ENCODE measurements around the gene CDR2L.
A peak's percentile ranks its signal among the peaks of the same experiment; 100 is the strongest.

The CDR2L gene

DNA sequence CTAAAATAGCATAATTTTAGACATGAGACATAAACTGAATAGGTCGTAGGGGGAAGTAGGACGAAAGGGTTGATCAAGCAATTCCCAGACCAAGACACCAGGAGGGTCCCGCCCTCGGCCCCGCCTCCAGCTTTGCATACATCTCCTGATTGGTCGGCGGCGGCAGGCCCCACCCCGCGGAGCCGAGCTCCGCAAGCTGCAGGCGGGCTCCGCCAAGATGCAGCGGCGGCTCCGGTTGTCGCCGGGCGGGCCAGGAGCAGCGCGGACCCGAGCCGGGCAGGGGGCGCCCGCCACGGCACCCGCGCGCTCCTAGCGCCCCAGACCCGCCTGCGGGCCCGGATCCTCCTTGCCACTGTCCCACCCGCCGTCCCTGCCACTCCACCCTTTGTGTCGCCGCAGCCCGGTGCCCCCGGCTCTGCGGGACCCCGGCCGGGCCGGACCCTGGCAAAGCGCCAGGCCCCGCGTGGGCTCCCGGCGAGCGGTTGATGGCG is at the start of gene CDR2L:
Gene CDR2L, plus strand, starts transcription at position 215 of the 491 bp plus-strand sequence. CDS start 412 bp downstream, outside the sequence.
- no peaks in the 10 kb centered on the region for H3K36me3 ChIP-seq (ENCODE audit: insufficient read depth, low read length)
- peaks cover 25% of the 10 kb centered on the region for H3K4me1 ChIP-seq (ENCODE audit: insufficient read depth, low read length)
- H3K4me3 ChIP-seq (ENCODE audit: low read depth in 1 of 2, low read length in 2 of 2) = peak within 1 kb of the TSS; percentile 87 to 92
- H3K9me3 ChIP-seq (ENCODE audit: low read length) = no peaks in the 10 kb centered on the region
- H3K9ac ChIP-seq (ENCODE audit: low read length) = peak within 1 kb of the TSS; percentile 99
- H3K27me3 ChIP-seq (ENCODE audit: control insufficient read depth in 1 of 2, insufficient read depth in 2 of 2, low read length in 2 of 2) = no peaks in the 10 kb centered on the region
- peak within 1 kb of the TSS; percentile 99 for H3K27ac ChIP-seq (ENCODE audit: low read depth, low read length)

DNA sequence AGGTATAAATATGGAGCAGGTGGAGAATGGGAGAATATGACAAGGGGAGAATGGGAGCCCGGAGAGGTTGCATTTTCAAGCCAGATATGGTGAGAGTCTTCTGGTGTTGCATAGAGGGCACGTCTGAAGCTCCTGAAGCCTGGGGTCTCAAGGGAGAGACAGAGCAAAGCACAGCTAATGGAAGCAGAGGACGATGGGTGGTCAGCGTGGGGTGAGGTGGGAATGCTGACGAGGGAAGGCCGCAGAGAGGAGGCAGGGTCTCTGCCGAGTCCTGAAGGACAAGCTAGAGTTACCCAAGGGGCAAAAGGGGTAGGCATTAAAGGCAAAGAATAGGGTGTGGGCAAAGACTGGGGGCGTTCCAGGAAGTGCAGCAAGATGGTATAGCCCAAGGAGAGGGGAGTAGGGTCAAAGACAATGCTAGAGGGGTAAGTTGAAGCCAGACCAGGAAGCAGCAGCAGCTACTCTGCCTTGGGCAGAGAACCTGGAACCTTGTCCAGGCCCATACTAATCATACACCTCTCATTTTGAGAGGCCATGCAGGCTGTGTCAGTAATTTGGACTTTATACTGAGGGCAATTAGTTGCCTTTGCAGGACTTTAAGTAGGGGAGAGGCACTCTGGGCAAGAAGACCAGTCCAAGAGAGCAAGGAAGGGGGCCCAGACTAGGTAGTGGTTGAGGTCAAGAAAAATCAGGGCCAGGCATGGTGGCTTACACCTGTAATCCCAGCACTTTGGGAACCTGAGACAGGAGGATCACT is 49.1 kb upstream of the CDR2L start:
- no peaks in the 10 kb centered on the region for H3K4me1 ChIP-seq (ENCODE audit: insufficient read depth, low read length)
- H3K4me3 ChIP-seq (ENCODE audit: low read depth in 1 of 2, low read length in 2 of 2) = no peak overlapping the region
- H3K27ac ChIP-seq (ENCODE audit: low read depth, low read length) = no peak overlapping the region
- no peaks in the 10 kb centered on the region for H3K36me3 ChIP-seq (ENCODE audit: insufficient read depth, low read length)
- no peak overlapping the region for H3K9ac ChIP-seq (ENCODE audit: low read length)
- H3K9me3 ChIP-seq (ENCODE audit: low read length) = no peaks in the 10 kb centered on the region
- H3K27me3 ChIP-seq (ENCODE audit: control insufficient read depth in 1 of 2, insufficient read depth in 2 of 2, low read length in 2 of 2) = peaks cover 22 to 52% of the 10 kb centered on the region in 2 donors

DNA sequence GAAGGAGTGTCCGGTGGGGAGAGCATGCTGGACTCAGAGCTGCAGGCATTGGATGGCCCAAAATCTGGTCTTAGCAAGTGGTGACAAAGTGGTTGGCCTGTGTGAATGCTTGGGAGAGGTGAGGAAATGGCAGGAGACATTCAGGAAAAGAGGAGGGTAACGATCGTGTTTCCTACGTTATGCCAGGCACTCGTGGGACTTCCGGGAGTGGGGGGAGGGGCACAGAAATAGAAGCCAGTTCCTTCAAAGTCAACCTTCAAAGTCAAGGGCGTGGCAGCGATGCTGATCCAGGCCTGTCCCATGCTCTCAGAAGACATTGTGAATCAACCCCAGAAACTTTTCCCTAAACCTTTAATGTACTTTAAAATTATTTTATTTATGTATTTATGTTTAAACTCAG is 47.9 kb upstream of the CDR2L start:
- no peak overlapping the region for H3K27ac ChIP-seq (ENCODE audit: low read depth, low read length)
- no peak overlapping the region for H3K4me3 ChIP-seq (ENCODE audit: low read depth in 1 of 2, low read length in 2 of 2)
- H3K9me3 ChIP-seq (ENCODE audit: low read length) = no peaks in the 10 kb centered on the region
- H3K9ac ChIP-seq (ENCODE audit: low read length) = no peak overlapping the region
- no peaks in the 10 kb centered on the region for H3K4me1 ChIP-seq (ENCODE audit: insufficient read depth, low read length)
- no peaks in the 10 kb centered on the region for H3K36me3 ChIP-seq (ENCODE audit: insufficient read depth, low read length)
- peaks cover 22 to 48% of the 10 kb centered on the region in 2 donors for H3K27me3 ChIP-seq (ENCODE audit: control insufficient read depth in 1 of 2, insufficient read depth in 2 of 2, low read length in 2 of 2)

DNA sequence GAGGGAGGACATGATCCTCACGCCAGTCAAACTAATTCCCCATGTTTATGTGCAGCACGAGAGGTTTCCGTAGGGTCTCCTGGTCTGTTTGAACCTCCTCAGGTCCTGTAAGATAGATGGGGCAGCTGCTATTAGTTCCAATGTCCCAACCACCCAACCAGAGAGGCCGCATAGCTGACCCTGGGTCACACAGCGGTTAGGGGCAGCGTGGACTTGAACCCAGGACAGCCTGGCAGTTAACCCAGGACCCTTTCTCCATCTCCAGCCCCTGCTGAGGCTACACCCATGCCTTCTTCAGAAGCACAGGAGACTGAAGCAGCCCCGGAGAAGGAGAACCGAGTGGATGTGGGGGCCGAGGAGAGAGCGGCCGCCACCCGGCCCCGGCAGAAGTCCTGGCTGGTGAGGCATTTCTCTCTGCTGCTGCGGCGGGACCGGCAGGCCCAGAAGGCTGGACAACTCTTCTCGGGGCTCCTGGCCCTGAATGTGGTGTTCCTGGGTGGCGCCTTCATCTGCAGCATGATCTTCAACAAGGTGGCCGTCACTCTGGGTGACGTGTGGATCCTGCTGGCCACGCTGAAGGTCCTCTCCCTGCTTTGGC is 46.2 kb upstream of the CDR2L start:
- no peak overlapping the region for H3K27ac ChIP-seq (ENCODE audit: low read depth, low read length)
- H3K27me3 ChIP-seq (ENCODE audit: control insufficient read depth in 1 of 2, insufficient read depth in 2 of 2, low read length in 2 of 2) = peaks cover 18 to 34% of the 10 kb centered on the region in 2 donors
- no peaks in the 10 kb centered on the region for H3K4me1 ChIP-seq (ENCODE audit: insufficient read depth, low read length)
- H3K9me3 ChIP-seq (ENCODE audit: low read length) = no peaks in the 10 kb centered on the region
- H3K9ac ChIP-seq (ENCODE audit: low read length) = no peak overlapping the region
- H3K4me3 ChIP-seq (ENCODE audit: low read depth in 1 of 2, low read length in 2 of 2) = no peak overlapping the region
- no peaks in the 10 kb centered on the region for H3K36me3 ChIP-seq (ENCODE audit: insufficient read depth, low read length)

DNA sequence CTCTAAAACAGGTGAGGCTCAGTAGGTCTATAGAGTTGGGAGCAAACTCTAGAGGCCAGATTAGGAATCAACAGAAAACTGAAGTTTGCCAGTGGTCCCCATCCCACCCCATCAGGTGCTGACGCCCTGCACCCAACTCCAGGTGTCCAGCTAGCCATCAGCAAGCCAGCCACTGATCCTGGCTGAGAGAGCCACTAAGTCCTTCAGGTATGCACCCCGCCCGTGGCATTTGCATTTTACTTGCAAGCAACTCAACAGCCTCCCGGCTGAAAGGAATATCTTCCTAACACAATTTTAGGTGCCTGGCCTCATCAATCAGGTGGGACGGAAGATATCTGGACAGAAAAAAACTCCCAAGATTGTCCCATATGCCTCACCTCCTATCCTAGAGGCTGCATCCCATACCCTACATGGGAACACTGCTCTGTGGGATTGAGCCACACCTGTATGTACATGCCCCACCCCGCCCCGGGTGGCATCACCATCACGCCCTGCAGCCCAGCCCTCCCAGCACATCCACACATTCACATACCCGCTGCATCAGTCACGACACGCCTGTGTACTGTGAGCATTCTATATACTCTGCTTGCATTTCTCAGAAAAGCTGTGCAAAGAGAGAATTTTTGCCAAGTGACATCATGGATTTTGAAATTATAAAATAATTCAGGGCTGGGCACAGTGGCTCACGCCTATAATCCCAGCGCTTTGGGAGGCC is 43.5 kb upstream of the CDR2L start:
- H3K4me3 ChIP-seq (ENCODE audit: low read depth in 1 of 2, low read length in 2 of 2) = no peak overlapping the region
- no peak overlapping the region for H3K27ac ChIP-seq (ENCODE audit: low read depth, low read length)
- no peak overlapping the region for H3K9ac ChIP-seq (ENCODE audit: low read length)
- peaks cover 0 to 16% of the 10 kb centered on the region in 2 donors for H3K27me3 ChIP-seq (ENCODE audit: control insufficient read depth in 1 of 2, insufficient read depth in 2 of 2, low read length in 2 of 2)
- H3K9me3 ChIP-seq (ENCODE audit: low read length) = no peaks in the 10 kb centered on the region
- H3K36me3 ChIP-seq (ENCODE audit: insufficient read depth, low read length) = no peaks in the 10 kb centered on the region
- H3K4me1 ChIP-seq (ENCODE audit: insufficient read depth, low read length) = no peaks in the 10 kb centered on the region

DNA sequence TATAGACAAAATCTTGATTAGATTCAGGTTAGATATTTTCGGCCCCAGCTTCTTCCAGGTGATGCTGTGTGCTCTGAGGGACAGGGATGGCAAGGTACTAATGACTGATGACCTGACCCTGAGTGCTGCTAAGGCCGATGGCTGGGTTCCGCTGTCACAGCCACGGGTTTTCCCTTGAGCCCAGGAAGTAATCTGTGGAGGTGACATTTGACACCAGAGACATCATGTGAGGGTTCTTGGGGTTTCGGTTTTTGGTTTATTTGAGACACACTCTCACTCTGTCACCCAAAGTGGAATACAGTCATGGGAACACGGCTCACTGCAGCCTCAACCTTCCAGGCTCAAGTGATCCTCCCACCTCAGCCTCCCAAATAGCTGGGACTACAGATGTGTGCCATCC is 41.9 kb upstream of the CDR2L start:
- H3K4me1 ChIP-seq (ENCODE audit: insufficient read depth, low read length) = no peaks in the 10 kb centered on the region
- H3K9me3 ChIP-seq (ENCODE audit: low read length) = no peaks in the 10 kb centered on the region
- H3K27ac ChIP-seq (ENCODE audit: low read depth, low read length) = no peak overlapping the region
- H3K4me3 ChIP-seq (ENCODE audit: low read depth in 1 of 2, low read length in 2 of 2) = no peak overlapping the region
- no peaks in the 10 kb centered on the region for H3K36me3 ChIP-seq (ENCODE audit: insufficient read depth, low read length)
- H3K9ac ChIP-seq (ENCODE audit: low read length) = no peak overlapping the region
- H3K27me3 ChIP-seq (ENCODE audit: control insufficient read depth in 1 of 2, insufficient read depth in 2 of 2, low read length in 2 of 2) = peaks cover 0 to 22% of the 10 kb centered on the region in 2 donors

DNA sequence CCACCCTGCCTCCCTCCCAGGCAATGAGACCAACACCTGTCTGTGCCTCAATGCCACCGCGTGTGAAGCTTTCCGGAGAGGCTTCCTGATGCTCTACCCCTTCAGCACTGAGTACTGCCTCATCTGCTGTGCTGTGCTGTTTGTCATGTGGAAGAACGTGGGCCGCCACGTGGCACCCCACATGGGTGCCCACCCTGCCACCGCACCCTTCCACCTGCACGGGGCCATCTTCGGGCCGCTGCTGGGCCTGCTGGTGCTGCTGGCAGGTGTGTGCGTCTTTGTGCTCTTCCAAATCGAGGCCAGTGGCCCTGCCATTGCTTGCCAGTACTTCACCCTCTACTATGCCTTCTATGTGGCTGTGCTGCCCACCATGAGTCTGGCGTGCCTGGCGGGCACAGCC is 40.8 kb upstream of the CDR2L start:
- Histone ChIP-seq H3K9ac (ENCODE audit: low read length) (no peak overlapping the region), H3K36me3 (ENCODE audit: insufficient read depth, low read length) (no peaks in the 10 kb centered on the region), H3K27me3 (ENCODE audit: control insufficient read depth in 1 of 2, insufficient read depth in 2 of 2, low read length in 2 of 2) (peaks cover 0 to 26% of the 10 kb centered on the region in 2 donors), H3K27ac (ENCODE audit: low read depth, low read length) (no peak overlapping the region), H3K4me1 (ENCODE audit: insufficient read depth, low read length) (no peaks in the 10 kb centered on the region), H3K4me3 (ENCODE audit: low read depth in 1 of 2, low read length in 2 of 2) (no peak overlapping the region), H3K9me3 (ENCODE audit: low read length) (no peaks in the 10 kb centered on the region)

DNA sequence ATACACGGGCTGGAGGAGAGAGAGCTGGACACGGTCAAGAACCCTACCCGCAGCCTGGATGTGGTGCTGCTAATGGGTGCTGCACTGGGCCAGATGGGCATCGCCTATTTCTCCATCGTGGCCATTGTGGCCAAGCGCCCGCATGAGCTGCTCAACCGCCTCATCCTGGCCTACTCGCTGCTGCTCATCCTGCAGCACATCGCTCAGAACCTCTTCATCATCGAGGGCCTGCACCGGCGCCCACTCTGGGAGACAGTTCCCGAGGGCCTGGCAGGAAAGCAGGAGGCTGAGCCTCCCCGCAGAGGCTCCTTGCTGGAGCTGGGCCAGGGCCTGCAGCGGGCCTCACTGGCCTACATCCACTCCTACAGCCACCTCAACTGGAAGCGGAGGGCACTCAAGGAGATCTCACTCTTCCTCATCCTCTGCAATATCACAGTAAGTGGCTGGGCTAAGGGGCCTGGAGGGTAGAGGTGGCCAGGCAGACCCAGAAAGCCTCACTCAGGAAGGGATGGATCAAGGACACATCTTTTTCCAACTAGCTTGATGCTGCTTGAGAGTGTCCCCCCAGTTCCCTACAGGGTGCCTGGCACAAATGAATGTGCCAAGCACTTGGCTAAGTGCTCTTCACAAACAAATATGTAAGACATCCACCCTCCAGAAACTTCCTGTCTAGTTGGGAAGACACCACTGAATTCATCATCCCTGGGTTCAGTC is 40.2 kb upstream of the CDR2L start:
- no peaks in the 10 kb centered on the region for H3K4me1 ChIP-seq (ENCODE audit: insufficient read depth, low read length)
- no peak overlapping the region for H3K9ac ChIP-seq (ENCODE audit: low read length)
- H3K9me3 ChIP-seq (ENCODE audit: low read length) = no peaks in the 10 kb centered on the region
- H3K36me3 ChIP-seq (ENCODE audit: insufficient read depth, low read length) = no peaks in the 10 kb centered on the region
- H3K27ac ChIP-seq (ENCODE audit: low read depth, low read length) = no peak overlapping the region
- H3K27me3 ChIP-seq (ENCODE audit: control insufficient read depth in 1 of 2, insufficient read depth in 2 of 2, low read length in 2 of 2) = peaks cover 0 to 26% of the 10 kb centered on the region in 2 donors
- no peak overlapping the region for H3K4me3 ChIP-seq (ENCODE audit: low read depth in 1 of 2, low read length in 2 of 2)

DNA sequence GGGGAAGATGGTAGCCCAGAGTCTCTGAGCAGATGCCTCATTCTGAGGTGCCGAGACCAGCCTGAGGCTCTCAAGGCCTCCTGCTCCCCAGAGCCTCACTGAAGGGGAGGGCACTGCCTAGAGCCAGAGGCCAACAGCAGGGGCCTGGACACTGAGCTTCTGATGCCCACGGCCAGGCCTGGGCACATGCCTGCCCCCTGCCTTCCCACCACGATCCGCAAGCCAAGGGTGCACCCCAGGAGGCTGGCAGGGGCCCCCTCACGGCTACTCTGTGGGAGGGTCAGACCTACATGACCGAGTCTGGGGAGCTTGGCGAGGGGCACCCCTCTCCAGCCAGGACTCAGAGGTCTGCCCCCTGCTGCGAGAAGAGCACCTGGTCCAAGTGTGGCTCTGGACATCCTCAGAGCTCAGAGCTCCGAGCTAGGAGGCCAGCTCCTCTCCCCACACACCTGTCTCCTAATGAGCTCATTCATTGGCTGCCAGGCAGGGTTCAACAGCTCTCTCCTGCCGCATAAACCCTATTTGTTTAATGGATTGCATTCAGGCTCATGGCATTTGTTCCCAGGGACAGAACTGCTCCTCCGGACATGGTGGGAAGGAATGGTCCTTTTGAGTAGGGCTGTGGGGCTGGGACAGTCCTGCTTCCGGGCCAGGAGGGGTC is 37.8 kb upstream of the CDR2L start:
- Histone ChIP-seq H3K9ac (ENCODE audit: low read length) (no peak overlapping the region), H3K4me3 (ENCODE audit: low read depth in 1 of 2, low read length in 2 of 2) (no peak overlapping the region), H3K27me3 (ENCODE audit: control insufficient read depth in 1 of 2, insufficient read depth in 2 of 2, low read length in 2 of 2) (peaks cover 0 to 21% of the 10 kb centered on the region in 2 donors), H3K36me3 (ENCODE audit: insufficient read depth, low read length) (no peaks in the 10 kb centered on the region), H3K4me1 (ENCODE audit: insufficient read depth, low read length) (no peaks in the 10 kb centered on the region), H3K27ac (ENCODE audit: low read depth, low read length) (no peak overlapping the region), H3K9me3 (ENCODE audit: low read length) (no peaks in the 10 kb centered on the region)

DNA sequence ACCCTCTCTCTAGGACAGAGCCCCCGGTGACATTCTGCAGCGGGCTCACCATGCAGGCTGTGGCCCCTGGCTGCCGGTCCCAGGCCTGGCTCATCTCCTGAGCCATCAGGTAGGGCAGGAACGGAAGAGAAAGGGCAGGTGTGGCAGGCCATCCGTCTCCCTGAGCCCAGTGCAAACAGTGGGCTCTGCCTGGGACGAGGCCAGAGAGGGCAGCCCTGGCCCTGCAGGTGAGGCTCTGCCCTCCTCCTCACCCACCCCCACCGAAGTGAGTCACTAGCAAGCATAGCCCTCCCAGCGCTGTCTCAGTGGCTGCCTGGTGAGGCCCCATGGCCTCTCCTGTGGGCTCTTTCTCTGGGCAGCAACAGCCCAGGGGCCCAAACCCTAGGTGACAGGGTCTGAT is 37.2 kb upstream of the CDR2L start:
- Histone ChIP-seq H3K9me3 (ENCODE audit: low read length) (no peaks in the 10 kb centered on the region), H3K27me3 (ENCODE audit: control insufficient read depth in 1 of 2, insufficient read depth in 2 of 2, low read length in 2 of 2) (peaks cover 0 to 21% of the 10 kb centered on the region in 2 donors)

More for the DNA sequence above, 37.2 kb upstream of the CDR2L start:
- Histone ChIP-seq H3K4me3 (ENCODE audit: low read depth in 1 of 2, low read length in 2 of 2) (no peak overlapping the region), H3K27ac (ENCODE audit: low read depth, low read length) (no peak overlapping the region), H3K9ac (ENCODE audit: low read length) (no peak overlapping the region), H3K4me1 (ENCODE audit: insufficient read depth, low read length) (no peaks in the 10 kb centered on the region), H3K36me3 (ENCODE audit: insufficient read depth, low read length) (no peaks in the 10 kb centered on the region)
